H1 (cell line): Measurements from ENCODE around the gene MAPKAP1.

Source experiments
- CEBPB ChIP-seq: IDR thresholded peaks from 2 replicates; pipeline ENCODE4 v1.6.1; 2012; ENCODE audit warnings: low read depth, low read length
- CTCF ChIP-seq, 3 experiments: IDR thresholded peaks; 1 replicate in 2 of 3; 2 replicates in 1 of 3; pipeline versions ENCODE4 v1.5.1 to v1.6.1; 2011; ENCODE audit warnings: low read length in 3 of 3, mild to moderate bottlenecking in 3 of 3, inconsistent platforms in 2 of 3, low read depth in 1 of 3, moderate library complexity in 1 of 3; ENCODE audit not compliant: insufficient read depth in 1 of 3; ENCODE audit errors: control extremely low read depth in 1 of 3
- POLR2A ChIP-seq, 2 experiments: IDR thresholded peaks; 1 replicate in 1 of 2; 2 replicates in 1 of 2; pipeline ENCODE4 v1.6.1; 2011; ENCODE audit warnings: low read depth in 2 of 2, low read length in 2 of 2, mild to moderate bottlenecking in 2 of 2; ENCODE audit errors: control extremely low read depth in 1 of 2
- ZNF274 ChIP-seq: IDR thresholded peaks from 2 replicates; pipeline ENCODE4 v1.7.0; 2012; ENCODE audit warnings: low read length, borderline replicate concordance; ENCODE audit errors: extremely low read depth

- no peak for TF ChIP-seq CTCF (IDR thresholded peaks at IDR 0.05; ENCODE audit: control extremely low read depth in 1 of 3, insufficient read depth in 1 of 3, low read depth in 1 of 3, low read length in 3 of 3)
- no peak for TF ChIP-seq POLR2A (IDR thresholded peaks at IDR 0.05; ENCODE audit: control extremely low read depth in 1 of 2, low read depth in 2 of 2, low read length in 2 of 2)
- no peak for TF ChIP-seq ZNF274
- no peak for TF ChIP-seq CEBPB
These were observed 222.4 kb downstream of the MAPKAP1 start for GRCh38 chr9:125484350-125485282.
